Measurements from ENCODE around the gene SGMS1. TPM values are rescaled to one million over a fixed set of nuclear protein-coding genes. Genes with fewer than 3 reads are reported as not detected.

Gene SGMS1
- total and polyA plus RNA-seq, 2 donors (not counting 1 experiment from before 2014, with no cell fraction given): 39.9 to 82.1 TPM

- Histone ChIP-seq H2AFZ (ENCODE audit: low read length) (no peak overlapping the region), H3K36me3 (ENCODE audit: control insufficient read depth, insufficient read depth, low read length) (no peaks in the 10 kb centered on the region), H3K4me2 (ENCODE audit: extremely low read depth, insufficient read depth, low read length) (no peak overlapping the region), H3K4me1 (ENCODE audit: control insufficient read depth, extremely low read depth, insufficient read depth, low read length) (peaks cover 2% of the 10 kb centered on the region), H3K9ac (ENCODE audit: insufficient read depth, low read length) (no peak overlapping the region), H3K27ac (ENCODE audit: insufficient read depth, low read length) (no peak overlapping the region), H3K79me2 (ENCODE audit: control insufficient read depth, insufficient read depth, low read length) (no peaks in the 10 kb centered on the region), H4K20me1 (ENCODE audit: control insufficient read depth, extremely low read depth, insufficient read depth, low read length) (no peaks in the 10 kb centered on the region), H3K27me3 (ENCODE audit: control insufficient read depth, insufficient read depth, low read length) (no peaks in the 10 kb centered on the region), H3K9me3 (ENCODE audit: control insufficient read depth, insufficient read depth, low read depth, low read length) (no peaks in the 10 kb centered on the region), H3K4me3 (replicated peaks in 1 of 4; ENCODE audit: control extremely low read depth in 1 of 4, insufficient read depth in 1 of 4, low read depth in 3 of 4, low read length in 4 of 4) (no peak overlapping the region)
- DNase-seq (ENCODE audit: low read depth in 2 of 2): peak in 1 of 2 donors; percentile 50
- no peak for TF ChIP-seq CTCF (conservative IDR thresholded peaks at IDR 0.05 in 1 of 2, IDR thresholded peaks at IDR 0.05 in 1 of 2; ENCODE audit: low read depth in 1 of 2, low read length in 2 of 2)
- TF ChIP-seq EZH2 (IDR thresholded peaks at IDR 0.05; ENCODE audit: low read length, missing control alignments): no peak
Measured at GRCh38 chr10:50582046-50582445, 41.7 kb downstream of the SGMS1 start.

- Histone ChIP-seq H3K9me3 (ENCODE audit: control insufficient read depth, insufficient read depth, low read depth, low read length) (no peaks in the 10 kb centered on the region), H4K20me1 (ENCODE audit: control insufficient read depth, extremely low read depth, insufficient read depth, low read length) (no peaks in the 10 kb centered on the region), H3K4me1 (ENCODE audit: control insufficient read depth, extremely low read depth, insufficient read depth, low read length) (peaks cover 9% of the 10 kb centered on the region), H3K27me3 (ENCODE audit: control insufficient read depth, insufficient read depth, low read length) (no peaks in the 10 kb centered on the region), H3K27ac (ENCODE audit: insufficient read depth, low read length) (no peak overlapping the region), H3K4me3 (replicated peaks in 1 of 4; ENCODE audit: control extremely low read depth in 1 of 4, insufficient read depth in 1 of 4, low read depth in 3 of 4, low read length in 4 of 4) (no peak overlapping the region), H3K9ac (ENCODE audit: insufficient read depth, low read length) (no peak overlapping the region), H3K36me3 (ENCODE audit: control insufficient read depth, insufficient read depth, low read length) (no peaks in the 10 kb centered on the region), H2AFZ (ENCODE audit: low read length) (no peak overlapping the region), H3K4me2 (ENCODE audit: extremely low read depth, insufficient read depth, low read length) (no peak overlapping the region), H3K79me2 (ENCODE audit: control insufficient read depth, insufficient read depth, low read length) (no peaks in the 10 kb centered on the region)
- TF ChIP-seq CTCF (conservative IDR thresholded peaks at IDR 0.05 in 1 of 2, IDR thresholded peaks at IDR 0.05 in 1 of 2; ENCODE audit: low read depth in 1 of 2, low read length in 2 of 2) (no peak), EZH2 (IDR thresholded peaks at IDR 0.05; ENCODE audit: low read length, missing control alignments) (no peak)
- no peak for DNase-seq (ENCODE audit: low read depth in 2 of 2)
Measured at GRCh38 chr10:50580262-50580891, 43.4 kb downstream of the SGMS1 start.

GRCh38 chr10:50579491-50580261, 44.1 kb downstream of the SGMS1 start:
- Histone ChIP-seq H3K4me1 (ENCODE audit: control insufficient read depth, extremely low read depth, insufficient read depth, low read length) (peaks cover 9% of the 10 kb centered on the region), H3K27ac (ENCODE audit: insufficient read depth, low read length) (no peak overlapping the region), H3K27me3 (ENCODE audit: control insufficient read depth, insufficient read depth, low read length) (no peaks in the 10 kb centered on the region), H2AFZ (ENCODE audit: low read length) (no peak overlapping the region), H3K36me3 (ENCODE audit: control insufficient read depth, insufficient read depth, low read length) (no peaks in the 10 kb centered on the region), H3K79me2 (ENCODE audit: control insufficient read depth, insufficient read depth, low read length) (no peaks in the 10 kb centered on the region), H3K4me3 (replicated peaks in 1 of 4; ENCODE audit: control extremely low read depth in 1 of 4, insufficient read depth in 1 of 4, low read depth in 3 of 4, low read length in 4 of 4) (no peak overlapping the region), H4K20me1 (ENCODE audit: control insufficient read depth, extremely low read depth, insufficient read depth, low read length) (no peaks in the 10 kb centered on the region), H3K9ac (ENCODE audit: insufficient read depth, low read length) (no peak overlapping the region), H3K9me3 (ENCODE audit: control insufficient read depth, insufficient read depth, low read depth, low read length) (no peaks in the 10 kb centered on the region), H3K4me2 (ENCODE audit: extremely low read depth, insufficient read depth, low read length) (no peak overlapping the region)
- no peak for DNase-seq (ENCODE audit: low read depth in 2 of 2)
- TF ChIP-seq EZH2 (IDR thresholded peaks at IDR 0.05; ENCODE audit: low read length, missing control alignments) (no peak), CTCF (conservative IDR thresholded peaks at IDR 0.05 in 1 of 2, IDR thresholded peaks at IDR 0.05 in 1 of 2; ENCODE audit: low read depth in 1 of 2, low read length in 2 of 2) (no peak)
